Testis (tissue), 3 donors: ENCODE measurements around the gene ESR2. TPM values are rescaled to one million over a fixed set of nuclear protein-coding genes. Genes with fewer than 3 reads are reported as not detected.

Experiments used
- DNase-seq: peaks from one replicate; pipeline ENCODE4 v3.0.0-alpha.2; 2019
- H3K27ac ChIP-seq, 2 donors: fragments of 200-600 bp; sonication (generic); one replicate each; pipeline ENCODE4 v1.5.1; 2019
- H3K27me3 ChIP-seq: fragments of 200-600 bp; sonication (generic); one replicate; pipeline ENCODE4 v1.5.1; 2019
- H3K36me3 ChIP-seq: fragments of 200-600 bp; sonication (generic); one replicate; pipeline ENCODE4 v1.5.1; 2017; ENCODE audit warnings: low read depth; ENCODE audit errors: missing control alignments
- H3K4me1 ChIP-seq: fragments of 200-600 bp; sonication (generic); one replicate; pipeline ENCODE4 v1.5.1; 2019
- H3K4me3 ChIP-seq, 2 donors: fragments of 200-600 bp; sonication (generic); one replicate each; pipeline ENCODE4 v1.5.1; 2017 to 2019
- H3K9me3 ChIP-seq: fragments of 200-600 bp; sonication (generic); one replicate; pipeline ENCODE4 v1.5.1; 2017
- CTCF ChIP-seq, 3 experiments: fragments of 450-650 bp in 2 of 3; fragments of 200-600 bp in 1 of 3; sonication (generic) in 1 of 3; IDR thresholded peaks; one replicate each; pipeline ENCODE4 v1.5.1; 2016 to 2019; ENCODE audit warnings: antibody characterized with exemption in 3 of 3, mild to moderate bottlenecking in 2 of 3, moderate library complexity in 1 of 3
- POLR2A ChIP-seq: fragments of 450-650 bp; IDR thresholded peaks from one replicate; pipeline ENCODE4 v1.6.1; 2017; ENCODE audit warnings: antibody characterized with exemption, mild to moderate bottlenecking, moderate library complexity
- WGBS, 2 donors: methylation state at CpG; one replicate each; pipeline ENCODE4 v1.1.5; 2018; 5-methylcytosine and 5-hydroxymethylcytosine counted together
- intact Hi-C: fragments of 100-400 bp; cut with DNase I; formaldehyde crosslinking; loops from one replicate; pipeline ENCODE4 v1.15.1; 2023; ENCODE audit warnings: low total_unique reads
- polyA plus RNA-seq: library from polyadenylated mRNA; stranded (reverse); fragments of 350-450 nt; fragmentation: Illumina TruSeq; extraction: RNeasy Lipid Tissue Mini Kit (QIAGEN cat#74804); gene quantifications from one replicate; pipeline ENCODE4 v1.2.3, GENCODE V29; 2014; ENCODE audit warnings: low read depth, low replicate concordance; ENCODE audit not compliant: insufficient read depth
- total RNA-seq, 2 donors: library from RNA; depleted of rRNA; stranded (reverse); fragments of >200 nt; gene quantifications; one replicate each; pipeline ENCODE4 v1.2.3, GENCODE V29; 2016

The ESR2 gene
- total and polyA plus RNA-seq, 3 donors from 2014 or later = 17.2 to 33.3 (median 19.8) TPM

GRCh38 chr14:64220056-64220455, 74.1 kb downstream of the ESR2 start:
- WGBS, 2 donors = 45 to 51% methylated on average over 4 of the region's 4 CpGs
- intact Hi-C loops = no loop called here
- Histone ChIP-seq H3K36me3 (no peaks in the 10 kb centered on the region), H3K27me3 (no peaks in the 10 kb centered on the region), H3K9me3 (no peaks in the 10 kb centered on the region), H3K4me1 (peaks cover 46% of the 10 kb centered on the region), H3K27ac (peak overlapping the region; percentile 67 to 77), H3K4me3 (no peak overlapping the region)
- TF ChIP-seq CTCF (IDR thresholded peaks at IDR 0.05) (no peak), POLR2A (no peak)
- DNase-seq = no peak

GRCh38 chr14:64218344-64219240, 75.6 kb downstream of the ESR2 start:
- no peaks in the 10 kb centered on the region for H3K9me3 ChIP-seq
- no peaks in the 10 kb centered on the region for H3K36me3 ChIP-seq
- intact Hi-C loops = no loop called here
- TF ChIP-seq POLR2A = no peak
- TF ChIP-seq CTCF (IDR thresholded peaks at IDR 0.05) = no peak
- DNase-seq = peak; percentile 66
- 39 to 53% methylated on average over 15 of the region's 15 CpGs for WGBS, 2 donors
- peaks cover 46% of the 10 kb centered on the region for H3K4me1 ChIP-seq
- H3K4me3 ChIP-seq = no peak overlapping the region
- H3K27me3 ChIP-seq = no peaks in the 10 kb centered on the region
- peak overlapping the region; percentile 67 to 77 for H3K27ac ChIP-seq

- Histone ChIP-seq H3K27ac (peak overlapping the region; percentile 67 to 77), H3K9me3 (no peaks in the 10 kb centered on the region), H3K4me1 (peaks cover 46% of the 10 kb centered on the region), H3K27me3 (no peaks in the 10 kb centered on the region), H3K4me3 (no peak overlapping the region), H3K36me3 (no peaks in the 10 kb centered on the region)
- 40 to 47% methylated on average over 7 of the region's 7 CpGs for WGBS, 2 donors
- TF ChIP-seq CTCF (IDR thresholded peaks at IDR 0.05) = no peak
- no peak for TF ChIP-seq POLR2A
- DNase-seq = no peak
- intact Hi-C loops = no loop called here
These were observed 76.3 kb downstream of the ESR2 start for GRCh38 chr14:64217834-64218233.

GRCh38 chr14:64217308-64217707, 76.9 kb downstream of the ESR2 start:
- Histone ChIP-seq H3K4me1 (peaks cover 46% of the 10 kb centered on the region), H3K27ac (peak overlapping the region; percentile 67 to 77), H3K27me3 (no peaks in the 10 kb centered on the region), H3K9me3 (no peaks in the 10 kb centered on the region), H3K36me3 (no peaks in the 10 kb centered on the region), H3K4me3 (no peak overlapping the region)
- TF ChIP-seq CTCF (IDR thresholded peaks at IDR 0.05) = no peak
- no peak for TF ChIP-seq POLR2A
- WGBS, 2 donors = 42 to 48% methylated on average over 4 of the region's 4 CpGs
- intact Hi-C loops = no loop called here
- peak; percentile 77 for DNase-seq
